D341Med (cell line): ENCODE data around the gene NRSN2.
"Not testable (repeated sequence)": the region's sequence is repeated elsewhere in the genome, so short reads cannot be mapped to it uniquely, and the experiment has no call there.

ENCODE experiments used
- DNase-seq: peaks from one replicate; pipeline ENCODE4 v3.0.0; 2012; ENCODE audit warnings: low spot score

Gene NRSN2

DNA sequence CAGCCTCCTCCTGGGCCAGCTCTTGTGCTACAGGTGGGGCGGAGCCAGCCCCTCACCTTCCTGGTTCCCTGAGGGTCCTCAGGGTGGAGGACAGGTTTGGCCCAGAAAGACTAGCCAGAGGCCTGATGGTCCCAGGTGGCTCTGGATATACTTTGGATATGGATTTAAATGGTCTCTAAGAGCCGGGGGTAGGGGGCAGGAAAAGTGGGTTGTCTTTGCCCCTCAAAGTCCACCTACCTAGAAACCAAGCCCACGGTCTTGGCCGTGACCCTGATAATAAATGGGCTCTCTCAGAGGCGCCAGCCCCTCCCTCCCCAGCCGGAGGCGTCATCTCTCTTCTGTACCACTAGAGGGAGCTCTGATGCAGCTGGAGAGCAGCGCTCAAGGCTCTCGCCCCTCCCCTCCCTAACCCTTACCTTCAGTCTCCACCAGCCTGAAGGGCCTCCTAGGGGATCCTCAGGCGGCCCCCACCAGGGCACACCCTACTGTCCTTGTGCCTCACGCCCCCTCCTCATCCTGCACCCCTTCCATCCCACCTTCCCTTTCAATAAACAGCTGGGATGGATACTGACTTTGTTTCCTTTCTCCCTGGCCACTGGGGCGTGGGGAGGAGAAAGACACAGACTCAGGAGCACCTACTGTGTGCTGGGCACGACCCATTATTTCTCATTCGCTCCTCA, 7.5 kb downstream of the NRSN2 start:
- peak; percentile 91 for DNase-seq

DNA sequence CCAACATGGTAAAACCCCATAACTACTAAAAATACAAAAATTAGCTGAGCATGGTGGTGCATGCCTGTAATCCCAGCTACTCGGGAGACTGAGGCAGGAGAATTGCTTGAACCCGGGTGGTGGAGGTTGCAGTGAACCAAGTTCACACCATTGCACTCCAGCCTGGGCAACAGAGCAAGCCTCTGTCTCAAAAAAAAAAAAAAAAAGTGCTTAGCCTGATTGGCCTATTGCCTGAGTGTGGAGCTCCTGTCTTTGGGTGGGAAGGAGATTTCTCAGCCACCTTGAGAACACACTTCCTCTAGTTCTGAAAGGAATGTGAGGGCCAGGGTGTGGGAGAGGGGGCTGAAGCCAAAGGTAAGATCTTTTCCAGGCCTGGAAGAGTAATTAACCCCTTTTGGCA, 9.2 kb downstream of the NRSN2 start:
- DNase-seq = not testable (repeated sequence)

DNA sequence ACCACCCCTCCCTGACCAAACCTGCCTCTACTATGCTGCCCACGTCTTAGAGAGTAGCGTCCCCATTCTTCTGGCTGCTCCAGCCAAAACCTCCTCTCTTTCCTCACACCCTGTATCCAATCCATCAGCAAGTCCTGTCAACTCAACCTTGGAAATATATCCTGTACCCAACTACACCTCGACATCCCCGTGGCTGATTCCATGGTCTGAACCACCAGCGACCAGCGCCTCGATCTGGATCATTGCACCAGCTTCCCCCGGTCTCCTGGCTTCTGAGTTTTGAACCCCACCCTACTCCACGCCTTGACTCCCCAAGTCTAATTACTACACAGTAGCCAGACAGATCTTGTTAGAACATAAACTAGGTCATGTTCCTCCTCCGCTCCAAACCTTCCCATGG, 9.8 kb downstream of the NRSN2 start:
- no peak for DNase-seq

DNA sequence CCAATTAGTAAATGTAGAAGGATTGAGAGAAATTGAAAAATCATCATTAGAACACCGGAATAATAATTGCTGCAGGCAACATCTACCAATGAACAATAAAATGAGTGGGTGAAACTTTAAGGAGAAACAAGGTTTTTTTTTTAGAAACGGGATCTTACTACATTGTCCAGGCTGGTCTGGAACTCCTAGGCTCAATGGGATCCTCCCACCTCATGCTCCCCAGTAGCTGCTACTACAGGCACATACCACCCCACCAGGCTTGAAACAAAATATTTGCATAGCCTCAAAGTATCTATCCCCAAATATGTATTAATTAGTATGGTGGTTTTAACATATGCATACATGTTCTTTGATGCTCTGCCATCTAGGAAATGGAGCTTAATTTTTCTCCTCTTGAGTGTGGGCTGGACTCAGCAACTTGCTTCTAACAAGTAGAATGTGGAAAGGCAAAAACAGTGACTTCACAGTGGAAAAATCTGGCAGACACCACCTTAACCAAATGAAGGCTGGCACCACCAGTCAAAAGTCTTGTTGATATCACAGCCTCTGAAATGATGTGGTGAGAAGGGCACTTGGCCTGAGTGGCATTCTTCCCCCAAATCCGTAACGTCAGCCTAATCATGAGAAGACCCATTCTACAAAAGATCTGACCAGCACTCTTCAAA, 12.1 kb downstream of the NRSN2 start:
- DNase-seq = no peak

DNA sequence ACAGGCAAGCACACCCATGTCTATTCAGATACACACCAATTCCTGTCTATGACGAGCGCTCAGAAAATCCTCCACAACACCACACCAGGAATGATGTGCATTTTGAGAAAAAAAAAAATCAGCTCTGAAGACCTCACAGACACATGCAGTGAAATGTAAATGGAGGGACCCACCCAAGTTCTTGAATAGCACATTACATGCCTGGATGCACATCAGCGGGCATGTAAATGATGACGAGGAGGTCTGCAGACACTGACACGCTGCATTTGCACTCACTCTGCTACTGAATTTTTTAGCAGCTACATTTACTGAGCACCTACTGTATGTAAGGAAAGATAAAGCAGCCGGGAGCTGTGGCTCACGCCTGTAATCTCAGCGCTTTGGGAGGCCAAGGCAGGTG, 14.7 kb downstream of the NRSN2 start:
- DNase-seq = no peak

DNA sequence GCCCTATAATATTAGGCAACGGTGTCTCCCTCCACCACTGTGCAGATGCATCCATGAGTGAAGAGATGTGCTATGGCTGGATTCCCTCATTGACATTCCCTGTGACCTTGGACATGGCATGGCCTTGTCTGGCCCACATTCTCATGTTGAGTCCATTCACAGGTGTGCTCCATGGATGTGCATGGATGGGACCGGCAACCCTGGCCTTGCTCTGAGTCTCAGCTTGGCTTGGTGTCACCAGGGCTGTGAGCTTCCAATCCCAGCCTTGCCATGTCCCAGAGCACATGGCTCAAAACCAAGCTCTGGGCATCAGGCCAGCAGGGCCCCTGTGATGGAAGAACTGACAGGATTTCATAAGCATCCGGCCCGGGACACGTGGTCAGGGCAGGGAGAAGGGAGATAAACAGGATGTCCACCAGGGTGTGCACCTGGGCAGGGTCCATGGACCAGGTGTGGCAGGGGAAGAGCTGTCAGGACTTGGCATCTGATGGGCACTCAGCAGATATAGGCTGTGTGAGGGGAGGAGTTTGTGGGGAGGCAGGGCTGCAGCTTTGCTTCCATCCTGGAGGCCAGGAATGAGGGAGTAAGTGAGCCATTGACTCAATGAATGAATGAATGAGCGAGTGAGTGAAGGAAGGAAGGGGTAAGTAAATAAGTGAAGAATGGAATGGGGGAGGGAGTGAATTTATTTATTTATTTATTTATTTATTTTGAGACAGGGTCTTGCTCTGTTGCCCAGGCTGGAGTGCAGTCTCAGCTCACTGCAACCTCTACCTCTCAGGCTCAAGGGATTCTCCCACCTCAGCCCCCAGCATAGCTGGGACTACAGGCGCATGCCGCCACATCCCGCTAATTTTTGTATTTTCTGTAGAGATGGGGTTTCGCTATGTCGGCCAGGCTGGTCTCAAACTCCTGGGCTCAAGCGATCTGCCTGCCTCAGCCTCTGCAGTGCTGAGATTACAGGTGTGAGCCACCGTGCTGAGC, 15.7 kb downstream of the NRSN2 start:
- DNase-seq = peak; percentile 75

DNA sequence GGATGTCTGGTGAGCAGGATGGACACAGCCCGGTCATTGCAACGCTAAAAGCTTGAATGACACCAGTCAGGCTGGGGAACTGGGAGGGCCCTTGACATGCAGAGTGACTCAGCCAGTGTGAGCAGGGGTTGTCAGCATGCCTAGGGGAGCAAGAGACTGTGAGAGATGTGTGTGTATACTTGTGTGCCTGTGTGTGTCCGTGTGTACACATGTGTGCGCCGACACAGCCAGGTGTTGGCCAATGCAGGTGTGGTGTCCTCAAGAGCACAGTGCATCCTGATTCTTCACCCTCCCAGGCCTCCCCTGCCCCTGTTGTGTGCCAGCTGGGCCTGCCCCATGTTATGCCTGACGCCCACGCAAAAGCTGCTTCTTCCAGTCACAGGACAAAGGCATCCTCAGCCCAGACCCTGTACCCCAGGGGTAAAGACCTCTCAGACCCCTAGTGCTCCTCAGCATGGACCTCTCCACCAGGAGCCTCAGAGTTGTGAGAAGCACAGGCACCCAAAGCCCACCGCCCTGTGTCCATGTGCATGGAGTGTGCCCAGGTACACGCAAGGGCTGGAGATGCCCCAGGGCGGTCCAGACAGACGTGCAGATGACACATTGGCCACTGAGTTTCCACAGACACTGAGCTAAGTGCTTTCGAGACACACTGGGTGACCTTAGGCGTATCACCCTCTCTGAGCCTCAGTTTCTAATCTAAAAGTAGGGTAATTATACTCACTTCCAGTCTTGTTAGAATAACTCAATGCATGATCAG, 16.6 kb downstream of the NRSN2 start:
- DNase-seq = no peak

DNA sequence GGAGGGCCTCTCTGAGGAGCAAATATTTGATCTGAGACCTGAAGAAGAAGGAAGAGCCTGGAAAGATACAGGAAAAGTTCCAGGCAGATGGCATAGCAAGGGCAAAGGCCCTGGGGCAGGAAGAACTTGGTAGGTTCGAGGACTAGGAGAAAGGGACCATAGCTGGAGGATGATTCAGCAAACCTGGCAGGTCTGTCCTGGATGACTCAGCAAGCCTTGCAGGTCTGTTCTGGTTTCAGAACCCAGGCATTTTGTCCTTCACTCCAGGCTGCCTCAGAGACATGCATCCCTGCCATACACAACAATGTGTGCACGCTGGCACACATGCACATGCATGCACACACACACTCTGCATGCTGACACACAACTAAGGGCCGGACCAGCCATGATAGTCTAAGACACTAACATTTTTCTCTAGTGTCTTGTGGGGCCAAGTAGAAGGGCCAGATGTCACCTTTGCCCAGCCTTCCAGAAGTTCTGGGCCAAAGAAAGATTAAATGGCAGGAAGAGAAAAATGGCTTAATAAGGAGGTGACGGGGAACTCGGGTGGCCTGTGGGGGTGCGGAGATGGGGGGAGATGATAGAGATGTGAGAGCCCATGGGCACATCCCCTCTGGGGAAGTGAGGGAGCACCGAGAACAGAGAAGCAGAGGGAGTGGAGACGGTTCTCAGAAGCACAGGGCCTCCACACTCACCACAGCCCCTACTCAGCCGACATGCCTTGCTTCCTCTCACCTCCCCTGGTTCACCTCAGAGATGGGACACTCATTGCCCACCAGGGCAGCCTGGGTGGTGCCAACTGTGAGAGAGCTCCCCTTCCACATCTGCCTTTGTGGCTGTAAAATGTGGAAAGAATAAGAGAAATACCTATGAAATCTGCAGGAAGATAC, 18.2 kb downstream of the NRSN2 start:
- no peak for DNase-seq

DNA sequence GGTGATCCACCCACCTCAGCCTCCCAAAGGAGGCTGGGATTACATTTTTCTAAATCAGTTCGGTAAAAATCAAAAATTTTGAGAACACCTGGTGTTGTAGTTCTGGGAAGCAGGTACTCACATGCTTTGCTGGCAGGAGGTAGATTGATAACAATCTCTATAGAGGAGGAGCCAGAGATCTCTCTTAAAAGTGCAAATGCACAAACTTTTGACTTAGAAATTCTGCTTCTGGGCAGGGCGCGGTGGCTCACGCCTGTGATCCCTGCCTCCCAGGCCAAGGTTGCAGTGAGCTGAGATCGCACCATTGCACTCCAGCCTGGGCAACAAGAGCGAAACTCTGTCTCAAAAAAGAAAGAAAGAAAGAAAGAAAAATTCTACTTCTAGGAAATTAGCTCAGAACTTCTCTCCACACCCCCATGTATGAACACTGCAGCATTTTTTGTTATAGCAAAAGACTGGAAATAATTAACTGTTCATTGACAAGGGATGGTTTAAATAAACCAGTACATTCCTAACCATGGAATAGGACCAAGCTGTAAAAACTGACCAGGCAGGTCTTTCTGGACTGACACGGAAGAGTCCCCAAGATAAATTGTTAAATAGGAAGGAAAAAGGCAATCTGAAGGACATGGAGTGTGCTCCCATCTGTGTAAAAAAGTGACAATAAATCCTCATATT, 19.3 kb downstream of the NRSN2 start:
- DNase-seq = no peak

DNA sequence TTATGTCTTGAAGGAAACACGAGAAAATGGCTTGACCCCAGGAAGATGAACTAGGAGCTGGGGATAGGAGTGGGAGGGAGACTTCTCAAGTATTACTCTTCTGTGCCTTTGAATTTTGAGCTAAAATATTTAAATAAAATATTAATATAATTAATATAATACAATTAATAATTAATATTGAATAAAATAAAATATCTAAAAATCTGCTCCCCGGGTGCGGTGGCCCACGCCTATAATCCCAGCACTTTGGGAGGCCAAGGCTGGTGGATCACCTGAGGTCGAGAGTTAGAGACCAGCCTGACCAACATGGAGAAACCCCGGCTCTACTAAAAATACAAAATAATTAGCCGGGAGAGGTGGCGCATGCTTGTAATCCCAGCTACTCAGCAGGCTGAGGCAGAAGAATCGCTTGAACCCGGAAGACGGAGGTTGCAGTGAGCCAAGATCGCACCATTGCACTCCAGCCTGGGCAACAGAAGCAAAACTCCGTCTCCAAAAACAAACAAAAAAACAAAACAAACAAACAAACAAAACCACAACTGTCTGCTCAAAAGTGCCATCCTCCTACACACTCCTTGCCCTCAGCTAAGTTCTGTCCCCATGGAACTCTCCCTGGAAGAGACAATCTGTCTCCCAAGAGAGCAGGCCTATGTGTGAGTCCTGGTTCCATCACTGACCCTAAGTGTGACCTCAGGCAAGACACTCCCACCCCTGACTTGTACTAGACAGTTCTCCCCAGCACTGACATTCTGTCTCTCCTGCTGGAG, 20.0 kb downstream of the NRSN2 start:
- DNase-seq = no peak

DNA sequence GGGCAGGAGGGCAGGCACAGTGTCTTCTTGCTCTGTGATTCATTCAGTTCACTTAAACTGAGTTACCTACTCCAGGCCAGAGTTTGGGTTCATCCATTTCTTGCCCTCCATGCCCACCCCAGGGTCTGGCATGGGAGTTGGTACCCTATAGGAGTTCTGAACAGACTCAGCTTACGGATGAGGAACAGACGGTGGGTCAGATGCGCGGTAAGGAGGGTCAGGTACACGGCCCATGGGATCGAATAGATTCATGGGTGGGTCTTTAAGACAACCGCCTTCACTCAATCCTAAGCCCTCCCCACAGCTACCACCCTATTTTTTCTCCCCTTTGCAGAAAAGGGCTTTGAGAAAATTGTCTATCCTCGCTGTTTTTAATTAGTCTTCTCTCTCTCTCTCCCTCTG, 20.6 kb downstream of the NRSN2 start:
- no peak for DNase-seq

DNA sequence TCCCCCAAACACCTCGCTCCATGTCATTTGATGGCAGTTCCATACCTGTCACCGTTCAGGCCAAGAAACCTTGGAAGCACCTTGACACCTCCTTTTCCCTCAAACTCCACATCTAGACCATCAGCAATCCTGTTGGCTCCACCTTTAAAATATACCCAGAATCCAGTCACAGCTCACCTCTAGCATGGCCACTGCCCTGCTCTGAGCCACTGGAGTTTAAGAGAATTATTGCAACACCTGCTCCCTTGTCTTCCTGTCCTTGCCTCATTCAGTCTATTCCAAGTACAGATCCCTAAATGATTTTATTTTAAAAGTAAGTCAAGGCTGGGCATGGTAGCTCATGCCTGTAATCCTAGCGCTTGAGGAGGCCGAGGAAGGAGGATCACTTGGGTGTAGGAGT, 22.0 kb downstream of the NRSN2 start:
- no peak for DNase-seq

DNA sequence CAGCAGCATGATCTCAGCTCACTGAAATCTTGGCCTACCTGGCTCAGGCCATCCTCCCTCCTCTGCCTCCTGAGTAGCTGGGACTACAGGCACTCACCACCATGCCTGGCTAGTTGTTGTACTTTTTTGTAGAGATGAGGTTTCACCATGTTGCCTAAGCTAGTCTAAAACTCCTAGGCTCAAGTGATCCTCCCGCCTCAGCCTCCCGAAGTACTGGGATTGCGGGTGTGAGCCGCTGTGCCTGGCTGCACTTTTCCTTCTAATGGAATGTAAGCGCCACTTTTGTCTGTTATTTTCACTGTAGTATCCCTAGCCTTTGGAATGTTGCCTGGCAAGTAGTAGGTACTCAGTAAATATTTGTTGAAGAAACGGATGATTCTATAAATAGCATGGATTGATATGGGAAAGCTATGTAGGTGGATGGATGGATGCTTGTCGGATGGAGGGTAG, 23.3 kb downstream of the NRSN2 start:
- DNase-seq = no peak

DNA sequence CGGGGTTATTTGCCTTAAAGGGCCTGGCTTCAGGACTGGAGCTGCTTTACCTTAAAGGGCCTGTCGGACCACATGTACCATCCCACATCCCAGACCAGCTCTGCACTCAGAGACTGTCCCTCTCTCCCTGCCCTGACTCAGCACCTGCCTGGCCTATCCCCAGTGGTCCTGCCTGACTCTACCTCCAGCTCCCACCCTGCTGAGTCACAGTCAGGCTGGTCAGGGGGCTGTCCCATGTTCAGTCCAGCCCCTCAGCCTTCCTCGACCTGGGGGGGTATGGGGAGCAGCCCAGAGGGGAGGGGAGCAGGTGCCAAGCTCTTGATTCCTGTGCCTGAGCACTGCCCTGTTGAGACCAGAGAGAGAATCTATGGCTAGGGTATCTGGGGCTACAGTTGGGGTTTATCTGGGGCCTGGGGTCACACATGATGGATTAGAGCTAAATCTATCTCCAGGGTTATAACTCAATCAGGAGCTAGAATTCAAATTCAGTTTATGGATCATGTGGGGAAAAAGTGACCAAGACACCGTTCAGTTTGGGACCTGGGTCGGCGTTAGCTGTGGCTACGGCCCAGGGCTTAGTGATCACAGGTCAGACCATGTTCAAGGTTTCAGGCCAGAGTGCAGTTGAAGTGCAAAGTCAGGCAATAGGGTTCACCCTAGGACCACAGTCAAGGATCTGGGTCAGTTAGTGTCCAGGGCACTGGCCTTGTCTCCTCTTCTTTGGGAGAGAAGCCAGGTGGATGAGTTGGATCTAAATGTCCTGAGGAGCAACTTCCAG, 24.3 kb downstream of the NRSN2 start:
- DNase-seq = no peak

DNA sequence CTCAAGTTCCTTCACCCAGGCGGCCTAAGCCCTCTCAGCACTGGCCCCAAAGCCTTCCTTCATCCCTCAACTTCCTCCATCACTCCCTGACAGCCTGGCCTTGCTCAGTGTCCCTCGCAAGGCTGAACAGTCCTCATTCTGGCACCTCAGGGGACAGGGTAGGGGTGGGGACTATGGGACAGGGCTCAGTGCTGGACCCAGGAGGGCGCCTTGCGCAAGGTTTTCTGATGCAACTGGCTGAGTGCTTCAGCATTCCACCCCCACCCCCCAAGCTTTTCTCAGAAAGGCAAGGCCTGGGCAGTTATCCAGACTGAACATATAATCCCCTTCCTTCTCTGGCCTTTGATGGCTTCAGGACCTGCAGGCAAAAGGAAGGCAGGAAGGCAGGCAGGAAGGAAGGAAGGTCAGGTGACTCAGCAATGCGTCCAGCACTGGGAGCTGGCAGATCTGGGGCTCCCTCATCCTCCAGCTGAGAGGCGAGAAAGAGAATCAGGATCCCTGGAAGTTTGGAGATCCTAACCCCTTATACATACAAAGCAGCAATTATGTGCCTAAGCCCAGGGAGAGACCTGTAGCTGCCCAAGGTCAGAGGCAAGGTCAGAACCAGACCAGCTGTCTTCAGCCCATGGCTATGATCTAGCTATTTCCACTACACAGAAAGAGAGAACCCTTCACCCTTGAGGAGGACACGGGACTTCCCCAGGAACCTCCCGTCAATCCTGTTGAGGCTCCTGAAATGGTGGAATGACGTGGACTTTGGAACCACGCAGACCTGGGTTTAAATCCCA, 25.0 kb downstream of the NRSN2 start:
- DNase-seq = peak; percentile 48

DNA sequence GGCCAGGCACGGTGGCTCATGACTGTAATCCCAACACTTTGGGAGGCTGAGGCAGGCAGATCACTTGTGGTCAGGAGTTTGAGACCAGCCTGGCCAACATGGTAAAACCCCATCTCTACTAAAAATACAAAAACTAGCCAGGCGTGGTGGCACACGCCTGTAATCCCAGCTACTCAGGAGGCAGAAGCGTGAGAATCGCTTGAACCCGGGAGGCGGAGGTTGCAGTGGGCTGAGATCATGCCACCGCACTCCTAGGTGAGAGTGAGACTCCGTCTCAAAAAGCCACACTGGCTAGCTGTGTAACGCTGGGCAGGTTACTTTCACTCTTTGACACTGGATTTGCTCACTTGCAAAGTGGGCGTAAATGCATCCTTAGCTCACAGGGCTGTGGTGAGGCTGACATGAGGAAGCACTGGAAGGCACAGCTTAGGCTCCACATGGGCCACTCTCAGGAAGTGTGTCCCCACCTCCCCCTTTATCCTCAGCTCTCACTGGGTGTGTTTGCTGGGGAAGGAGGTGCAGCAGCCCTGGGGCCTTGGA, 25.7 kb downstream of the NRSN2 start:
- not testable (repeated sequence) for DNase-seq

DNA sequence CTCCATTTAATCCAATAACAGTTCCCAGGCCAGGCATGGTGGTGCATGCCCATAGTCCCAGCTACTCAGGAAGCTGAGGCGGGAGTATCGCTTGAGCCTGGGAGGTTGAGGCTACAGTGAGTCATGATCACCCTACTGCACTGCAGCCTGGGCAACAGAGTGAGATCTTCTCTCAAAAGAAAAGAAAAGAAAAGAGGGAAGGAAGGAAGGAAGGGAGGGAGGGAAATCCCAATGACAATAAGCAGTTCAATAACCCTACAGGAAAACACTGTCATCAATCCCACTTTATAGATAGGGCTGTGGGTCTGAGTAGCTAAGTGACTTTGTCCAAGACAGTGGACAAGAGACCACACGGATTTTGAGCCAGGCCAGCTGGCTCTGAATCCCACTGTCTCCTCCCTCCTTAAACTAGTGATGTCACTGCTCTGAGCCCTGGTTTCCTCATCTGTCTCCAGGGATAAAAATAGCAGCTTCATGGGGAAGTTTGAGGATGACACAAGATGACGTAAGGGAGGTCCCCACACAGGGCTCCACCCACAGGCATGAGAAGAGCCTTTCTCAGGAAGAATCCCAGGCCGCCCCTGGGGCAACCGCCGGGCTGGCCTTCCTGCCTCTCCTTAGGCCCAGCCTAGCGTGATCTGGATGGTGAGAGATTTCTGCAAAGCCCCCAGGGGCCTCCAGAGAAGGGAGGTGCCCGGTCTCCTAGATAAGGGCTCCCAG, 26.4 kb downstream of the NRSN2 start:
- peak; percentile 40 for DNase-seq
